K562 (cell line): Measurements from ENCODE around the gene CLEC3B. TPM values are rescaled to one million over a fixed set of nuclear protein-coding genes. Genes with fewer than 3 reads are reported as not detected.
A peak's percentile ranks its signal among the peaks of the same experiment; 100 is the strongest.

Source experiments
- CHCHD3 ChIP-seq: fragments of 250-450 bp; sonication (Bioruptor Pico); IDR thresholded peaks from 2 replicates; pipeline ENCODE4 v2.1.2; 2022; ENCODE audit warnings: mild to moderate bottlenecking
- EHMT2 ChIP-seq: fragments of 450-650 bp; IDR thresholded peaks from 2 replicates; pipeline ENCODE4 v1.6.1; 2018; ENCODE audit warnings: antibody characterized with exemption
- HDAC8 ChIP-seq: fragments of 450-650 bp; IDR thresholded peaks from 2 replicates; pipeline ENCODE4 v1.6.1; 2016; ENCODE audit warnings: mild to moderate bottlenecking, missing genetic modification characterization, moderate library complexity, missing compliant biosample characterization
- MGA ChIP-seq: fragments of 450-650 bp; IDR thresholded peaks from 2 replicates; pipeline ENCODE4 v1.6.1; 2016; ENCODE audit warnings: mild to moderate bottlenecking, moderate library complexity
- NR2F6 ChIP-seq: fragments of 450-650 bp; formaldehyde crosslinking; IDR thresholded peaks from 2 replicates; pipeline ENCODE4 v1.4.0; 2020; ENCODE audit warnings: mild to moderate bottlenecking
- RBM25 ChIP-seq: fragments of 200-400 bp; formaldehyde crosslinking; IDR thresholded peaks from 2 replicates; pipeline ENCODE4 v1.6.1; 2018; ENCODE audit warnings: low read length, low read depth, moderate library complexity; ENCODE audit not compliant: severe bottlenecking
- SNAPC5 ChIP-seq: fragments of 250-450 bp; sonication (Bioruptor Pico); IDR thresholded peaks from 2 replicates; pipeline ENCODE4 v1.8.0; 2021; ENCODE audit warnings: moderate library complexity, mild to moderate bottlenecking, inconsistent platforms
- ZNF133 ChIP-seq: fragments of 250-450 bp; sonication (Bioruptor Pico); IDR thresholded peaks from 2 replicates; pipeline ENCODE4 v1.4.0; 2020; ENCODE audit warnings: mild to moderate bottlenecking
- ZNF347 ChIP-seq: fragments of 450-650 bp; formaldehyde crosslinking; IDR thresholded peaks from 2 replicates; pipeline ENCODE4 v1.4.0; 2020; ENCODE audit warnings: low read depth, mild to moderate bottlenecking, moderate library complexity
- ZNF592 ChIP-seq: fragments of 450-650 bp; IDR thresholded peaks from 2 replicates; pipeline ENCODE4 v1.6.1; 2017; ENCODE audit warnings: antibody characterized with exemption, mild to moderate bottlenecking
- ZNF76 ChIP-seq: fragments of 250-450 bp; sonication (Bioruptor Pico); IDR thresholded peaks from 2 replicates; pipeline ENCODE4 v1.4.0; 2020; ENCODE audit warnings: mild to moderate bottlenecking, moderate library complexity, borderline replicate concordance
- ZSCAN32 ChIP-seq: fragments of 450-650 bp; formaldehyde crosslinking; IDR thresholded peaks from 2 replicates; pipeline ENCODE4 v1.4.0; 2020; ENCODE audit warnings: mild to moderate bottlenecking, moderate library complexity
- polyA plus RNA-seq, 8 experiments: library from polyadenylated mRNA; depleted of rRNA in 4 of 8; stranded (reverse) in 5 of 8; unstranded in 3 of 8; fragments of >200 nt; fragmentation: Nextera tagmentation in 2 of 8; fragmentation: Illumina TruSeq in 1 of 8; extraction: Ambion mirVana in 2 of 8; extraction: Trizol in 1 of 8; gene quantifications; 2 replicates each; pipeline versions ENCODE4 v1.2.1 to v1.2.3, GENCODE V29; 2011 to 2014; ENCODE audit warnings: inconsistent platforms in 1 of 8, missing spikeins in 1 of 8
- total RNA-seq, 7 experiments: library from RNA; depleted of rRNA in 6 of 7; stranded (reverse); fragments of >200 nt in 6 of 7; fragmentation: Illumina TruSeq in 2 of 7; extraction: Trizol in 2 of 7; gene quantifications; 2 replicates each; pipeline versions ENCODE4 v1.2.1 to v1.2.3, GENCODE V29; 2011 to 2021; ENCODE audit warnings: low replicate concordance in 1 of 7

Gene CLEC3B
- total and polyA plus RNA-seq, 9 of the 15 experiments (the other 6 are each of a cell fraction or from before 2014, with no cell fraction given) = not detected

DNA sequence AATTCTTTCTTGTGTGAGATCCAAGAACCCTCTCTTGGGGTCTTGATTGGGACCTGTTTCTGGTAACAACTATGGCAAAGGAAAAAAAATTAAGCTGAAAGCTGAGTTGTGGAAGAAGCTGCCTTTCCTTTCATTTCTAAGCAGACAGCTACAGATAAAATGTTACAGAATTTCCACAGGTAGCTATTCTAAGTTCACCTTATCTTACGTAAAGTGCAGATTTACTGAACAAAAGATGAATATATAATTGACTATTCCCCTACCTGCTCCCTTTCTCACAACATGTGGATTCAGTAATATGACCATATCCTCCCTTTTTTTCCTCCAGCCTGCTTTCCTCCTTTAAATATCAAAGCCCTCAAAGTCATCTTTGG is 36.6 kb downstream of the CLEC3B start (continued):
- TF ChIP-seq MGA (no peak), ZNF347 (CRISPR knock-in tag) (0 out of 2 replicates have a peak, but pooled peaks have one; percentile 35), NR2F6 (CRISPR knock-in tag) (no peak), CHCHD3 (no peak), ZSCAN32 (0 out of 2 replicates have a peak, but pooled peaks have one; percentile 51), ZNF592 (no peak), EHMT2 (no peak), ZNF133 (CRISPR knock-in tag) (no peak), ZNF76 (CRISPR knock-in tag) (peak; percentile 58; the same call in 1 of the 2 replicates), SNAPC5 (CRISPR knock-in tag) (no peak), RBM25 (peak; percentile 73), HDAC8 (tag) (no peak)
